Activated gamma-delta T cell treated with anti-CD3 and anti-CD28 coated beads, Interleukin-2, amount 50 U/mL, for 16 hours (primary cell): ENCODE measurements around the gene RAD51B.
"Not testable (repeated sequence)": the region's sequence is repeated elsewhere in the genome, so short reads cannot be mapped to it uniquely, and the experiment has no call there.

ENCODE experiments used
- DNase-seq: peaks from one replicate; pipeline ENCODE4 v3.0.0-alpha.2; 2020; ENCODE audit warnings: low read depth

RAD51B gene

DNA sequence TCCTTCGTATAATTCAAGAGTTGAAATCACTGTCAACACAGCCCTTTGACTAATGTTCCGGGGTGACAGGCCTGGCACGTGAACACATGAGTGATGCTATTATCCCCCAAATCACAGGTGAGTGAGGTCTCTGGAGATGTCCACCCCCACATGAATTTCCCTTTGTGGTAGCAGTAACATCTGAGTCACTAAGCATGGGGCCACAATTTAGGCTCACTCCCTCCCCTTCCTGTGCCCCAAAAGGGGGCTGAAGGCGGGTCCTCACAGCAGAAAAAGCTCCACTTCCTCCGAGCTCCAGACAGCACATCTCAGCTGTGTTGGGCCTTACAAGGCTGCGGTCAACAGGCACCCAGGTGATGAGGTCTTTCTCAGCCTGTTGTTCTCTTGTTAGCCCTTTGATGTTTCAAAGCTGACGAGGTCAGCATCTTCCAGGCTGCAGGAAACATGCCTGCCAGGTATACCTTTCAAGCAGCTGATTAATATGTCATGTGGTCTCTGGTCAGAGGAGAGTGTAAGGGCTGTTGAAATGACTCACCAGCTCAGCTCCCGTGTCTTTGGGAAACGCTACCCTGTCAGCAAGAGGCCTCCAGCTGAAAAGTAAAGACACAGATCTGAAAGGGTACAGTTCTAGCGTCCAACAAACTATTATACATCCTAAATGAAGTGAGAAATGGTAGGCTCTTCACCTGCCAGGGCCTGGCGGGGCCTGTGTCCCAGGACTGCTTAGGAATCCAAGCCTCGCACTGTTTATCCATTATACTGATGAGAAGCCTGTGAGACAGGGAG is 866.0 kb downstream of the RAD51B start:
- peak; percentile 72 for DNase-seq

DNA sequence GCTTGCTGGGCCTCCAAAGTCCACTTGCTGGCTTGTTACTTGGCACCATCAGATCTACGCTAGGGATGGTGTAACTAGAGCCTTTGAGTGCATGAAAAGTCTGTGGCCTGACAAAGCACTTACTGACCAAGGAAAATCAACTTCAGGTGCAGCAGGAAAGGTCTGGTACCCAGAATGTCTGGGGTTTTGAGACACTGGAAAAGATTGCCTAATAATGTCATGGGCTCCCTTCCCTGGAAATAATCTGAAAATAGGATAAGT is 866.6 kb downstream of the RAD51B start:
- no peak for DNase-seq

- DNase-seq, result no peak
These were observed 867.1 kb downstream of the RAD51B start for GRCh38 chr14:68686724-68687123.

DNA sequence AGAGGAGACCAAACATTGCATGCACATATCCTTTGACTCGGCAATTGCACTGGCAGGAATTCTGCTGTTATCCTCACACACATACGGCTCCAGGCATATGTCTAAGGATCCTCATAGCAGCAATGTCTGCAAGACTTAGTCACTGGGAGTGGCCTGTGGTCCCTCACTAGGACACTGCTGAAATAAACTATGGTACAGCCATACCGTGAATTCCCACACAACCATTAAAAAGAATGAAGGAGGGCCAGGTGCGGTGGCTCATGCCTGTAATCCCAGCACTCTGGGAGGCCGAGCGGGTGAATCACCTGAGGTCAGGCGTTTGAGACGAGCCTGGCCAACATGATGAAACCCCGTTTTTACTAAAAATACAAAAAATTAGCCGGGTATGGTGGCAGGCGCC is 868.2 kb downstream of the RAD51B start:
- no peak for DNase-seq

GRCh38 chr14:68688872-68689371 is 869.3 kb downstream of the RAD51B start:
- DNase-seq, result no peak

GRCh38 chr14:68689511-68689910 is 869.9 kb downstream of the RAD51B start:
- DNase-seq, result no peak

GRCh38 chr14:68690089-68690958 is 870.7 kb downstream of the RAD51B start:
- DNase-seq, result no peak

DNA sequence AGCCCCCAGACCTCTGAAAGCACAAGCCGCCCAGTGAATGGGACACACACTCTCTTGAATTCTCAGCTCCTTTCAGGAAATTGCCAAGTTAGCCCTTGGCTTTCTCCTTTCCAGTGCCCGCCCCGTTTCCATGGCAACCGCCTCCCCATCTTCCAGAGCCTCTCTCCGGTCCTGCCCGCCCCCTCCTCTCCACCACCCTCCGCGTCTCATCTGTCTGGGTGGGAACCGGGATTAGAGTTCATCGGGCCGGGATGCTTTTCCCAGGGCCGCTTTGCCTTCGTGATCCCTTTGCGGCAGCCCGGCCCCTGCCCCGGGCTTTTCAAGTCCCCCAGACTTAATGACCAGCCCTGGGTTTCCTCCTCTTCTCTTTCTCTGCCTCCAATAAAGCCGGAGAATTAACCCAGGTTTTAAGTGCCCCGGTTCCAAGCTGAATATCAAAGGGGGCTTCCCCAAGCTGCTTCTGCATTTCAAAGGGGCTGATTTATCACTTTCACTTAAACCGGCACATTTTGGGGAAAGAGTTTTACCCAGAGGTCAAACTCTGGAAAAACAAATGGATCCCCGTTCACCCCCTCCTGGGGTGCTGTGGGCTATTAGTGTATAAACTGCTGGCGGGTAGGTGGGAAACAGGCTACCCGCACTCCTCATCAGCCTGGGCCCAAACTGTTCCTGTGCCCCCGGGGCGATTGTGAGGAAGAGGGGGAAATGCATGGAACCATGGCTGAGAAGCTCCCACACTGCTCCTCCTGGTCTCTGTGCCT is 871.6 kb downstream of the RAD51B start:
- DNase-seq, result no peak

GRCh38 chr14:68691792-68692118 is 872.2 kb downstream of the RAD51B start:
- DNase-seq, result no peak

DNA sequence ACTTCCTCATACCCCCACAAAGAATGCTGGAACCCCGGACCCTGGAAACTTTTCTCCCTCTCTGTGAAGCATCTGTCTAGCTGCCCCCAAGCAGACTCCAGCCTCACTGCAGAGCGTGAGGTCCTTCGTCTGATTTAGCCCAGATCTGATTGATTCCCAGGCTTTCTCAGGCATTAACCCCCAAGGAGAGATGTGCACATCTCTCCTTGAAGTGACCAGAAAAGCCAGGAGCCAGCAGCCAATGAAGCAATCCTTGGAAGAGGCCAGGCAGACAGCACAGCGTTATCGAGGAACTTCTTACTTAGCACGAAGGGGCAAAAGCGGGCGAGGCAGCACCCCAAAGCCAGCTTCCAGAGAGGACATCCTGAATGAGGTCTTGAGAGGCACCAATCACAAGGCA is 872.6 kb downstream of the RAD51B start:
- DNase-seq, result no peak

DNA sequence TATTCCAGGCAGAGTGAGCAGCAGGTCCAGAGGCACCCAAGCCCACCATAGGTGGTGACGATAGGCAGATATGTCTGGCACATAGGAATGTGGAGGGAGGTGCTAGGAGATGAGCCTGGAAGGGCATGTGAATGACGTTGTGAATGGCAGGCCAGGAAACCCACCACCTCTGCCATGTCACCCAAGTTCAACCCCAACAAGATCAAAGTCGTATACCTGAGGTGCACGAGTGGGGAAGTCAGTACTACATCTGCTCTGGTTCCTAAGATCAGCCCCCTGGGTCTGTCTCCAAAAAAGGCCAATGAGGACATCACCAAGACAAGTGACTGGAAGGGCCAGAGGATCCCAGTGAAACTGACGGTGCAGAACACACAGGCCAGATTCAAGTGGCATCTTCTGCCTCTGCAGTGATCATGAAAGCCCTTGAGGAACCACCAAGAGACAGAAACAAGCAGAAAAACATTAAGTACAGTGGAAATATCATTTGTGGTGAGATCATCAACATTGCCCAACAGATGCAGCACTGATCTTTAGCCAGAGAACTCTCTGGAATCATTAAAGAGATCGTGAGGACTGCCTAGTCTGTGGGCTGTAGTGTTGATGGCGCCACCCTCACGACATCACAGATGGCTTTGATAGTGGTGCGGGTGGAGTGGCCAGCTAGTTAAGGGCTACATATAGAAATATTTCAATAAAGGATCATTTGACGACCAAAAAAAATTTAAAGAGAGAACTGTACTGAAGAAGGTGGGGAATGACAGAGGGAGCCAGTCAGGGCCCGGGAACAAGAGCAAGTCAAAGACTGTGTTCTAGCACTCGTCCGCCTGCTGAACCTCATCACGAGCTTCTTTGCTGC is 873.6 kb downstream of the RAD51B start:
- no peak for DNase-seq

DNA sequence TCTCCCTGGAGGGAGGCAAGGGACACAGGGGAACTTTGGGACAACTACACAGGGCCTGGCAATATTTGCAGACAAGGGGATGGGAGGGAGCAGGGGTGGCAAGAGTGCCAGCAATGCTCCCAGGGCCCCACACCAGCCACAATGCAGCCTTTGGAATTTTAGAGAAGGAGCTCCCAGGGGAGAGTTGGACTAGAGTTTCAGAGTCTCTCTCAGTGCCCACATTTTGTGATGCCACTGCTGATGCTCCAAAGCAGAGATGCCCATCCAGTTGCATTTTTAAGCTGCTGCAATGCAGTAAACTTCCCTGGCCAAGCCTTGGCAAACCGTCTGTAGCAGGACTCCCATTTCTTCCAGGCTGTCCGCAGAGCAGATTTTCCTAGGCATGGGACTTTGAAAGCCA is 874.3 kb downstream of the RAD51B start:
- DNase-seq, result no peak

DNA sequence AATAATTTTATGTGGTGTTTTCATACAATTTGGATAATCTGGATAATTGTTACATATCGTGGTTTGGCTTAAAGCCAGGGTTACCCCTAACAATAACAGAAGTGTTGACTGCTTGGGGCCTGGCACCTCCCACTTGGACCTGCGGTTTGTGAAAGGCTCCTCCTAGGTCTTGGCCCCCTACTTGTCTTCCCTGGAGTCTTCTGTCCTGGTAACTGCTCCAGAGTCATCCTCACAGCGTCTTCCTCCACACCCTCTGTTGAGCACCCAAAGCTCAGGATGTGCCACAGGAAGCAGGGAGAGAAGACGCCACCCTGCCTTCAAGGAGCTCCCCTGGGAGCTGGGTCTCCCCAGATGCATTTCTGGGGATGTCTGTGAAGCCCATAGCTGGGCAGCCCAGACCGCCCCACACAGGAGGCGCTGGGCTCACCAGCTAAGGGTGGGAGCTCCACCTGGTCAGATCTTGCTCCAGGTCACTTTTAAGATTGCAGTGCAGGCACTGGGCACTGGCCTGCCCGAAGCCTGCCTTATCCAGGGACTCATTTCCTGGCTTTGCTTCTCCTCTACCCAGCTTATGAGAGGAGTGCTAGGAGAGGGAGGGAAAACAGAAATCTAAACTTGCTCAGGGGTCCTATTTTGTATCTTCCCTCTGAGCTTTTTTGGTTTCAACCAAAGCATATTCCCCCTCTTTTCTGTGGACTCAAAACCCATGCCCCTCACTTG is 875.1 kb downstream of the RAD51B start:
- no peak for DNase-seq

DNA sequence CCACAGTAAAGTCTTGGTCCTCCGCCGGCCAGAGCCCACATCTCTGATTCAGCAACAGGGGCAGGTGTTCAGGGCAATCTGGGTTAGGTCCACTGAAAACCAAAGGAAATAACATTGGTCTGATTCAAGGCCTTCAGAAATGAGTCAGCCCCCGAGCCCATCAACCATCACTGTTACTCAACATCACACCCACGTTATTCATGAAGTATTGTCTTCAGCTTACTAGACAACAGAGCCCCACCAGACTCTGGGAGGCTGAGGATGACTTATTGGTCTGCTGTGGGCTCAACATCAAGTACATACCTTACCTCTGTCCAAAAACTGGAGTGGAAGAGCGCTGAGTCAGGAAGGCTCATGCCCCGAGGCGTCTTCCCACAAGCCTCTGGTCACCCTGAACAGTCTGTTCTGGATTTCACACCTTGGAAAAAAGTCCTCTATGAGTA is 875.8 kb downstream of the RAD51B start:
- peak; percentile 12 for DNase-seq

DNA sequence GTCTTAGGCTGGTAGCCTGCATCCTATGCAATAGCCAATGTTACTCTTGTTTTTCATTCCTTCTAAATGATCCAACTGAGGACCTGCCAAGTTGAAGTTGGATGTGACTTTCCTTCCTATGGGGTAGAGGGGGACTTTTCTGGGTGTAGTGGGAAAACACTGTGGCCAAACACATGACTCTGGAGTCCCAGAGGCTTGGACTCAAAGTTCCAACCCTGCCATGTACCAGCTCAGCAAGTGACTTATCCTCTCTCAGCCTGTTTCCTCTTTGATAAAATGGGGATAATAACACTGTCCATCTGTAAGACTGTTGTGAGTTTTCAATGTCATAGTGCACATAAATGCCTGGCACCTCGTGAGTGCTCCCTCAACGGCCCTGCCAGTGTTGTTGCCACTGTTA is 876.3 kb downstream of the RAD51B start:
- DNase-seq, result no peak

- no peak for DNase-seq
These were observed 876.7 kb downstream of the RAD51B start for GRCh38 chr14:68696266-68696665.

- DNase-seq, result no peak
These were observed 877.3 kb downstream of the RAD51B start for GRCh38 chr14:68696721-68697495.

- DNase-seq, result not testable (repeated sequence)
These were observed 879.2 kb downstream of the RAD51B start for GRCh38 chr14:68698773-68699172.

- DNase-seq, result no peak
These were observed 881.6 kb downstream of the RAD51B start for GRCh38 chr14:68701001-68701741.

- no peak for DNase-seq
These were observed 882.6 kb downstream of the RAD51B start for GRCh38 chr14:68702135-68702534.
